HG03060 (cell line): ENCODE data around the gene PTTG1.

Experiments
- ATAC-seq: cut with Tn5 transposase; IDR thresholded peaks from one replicate; pipeline ENCODE4 v1.9.1; 2021; ENCODE audit warnings: low read depth, moderate number of reproducible peaks; ENCODE audit not compliant: unreplicated experiment

Gene PTTG1

DNA sequence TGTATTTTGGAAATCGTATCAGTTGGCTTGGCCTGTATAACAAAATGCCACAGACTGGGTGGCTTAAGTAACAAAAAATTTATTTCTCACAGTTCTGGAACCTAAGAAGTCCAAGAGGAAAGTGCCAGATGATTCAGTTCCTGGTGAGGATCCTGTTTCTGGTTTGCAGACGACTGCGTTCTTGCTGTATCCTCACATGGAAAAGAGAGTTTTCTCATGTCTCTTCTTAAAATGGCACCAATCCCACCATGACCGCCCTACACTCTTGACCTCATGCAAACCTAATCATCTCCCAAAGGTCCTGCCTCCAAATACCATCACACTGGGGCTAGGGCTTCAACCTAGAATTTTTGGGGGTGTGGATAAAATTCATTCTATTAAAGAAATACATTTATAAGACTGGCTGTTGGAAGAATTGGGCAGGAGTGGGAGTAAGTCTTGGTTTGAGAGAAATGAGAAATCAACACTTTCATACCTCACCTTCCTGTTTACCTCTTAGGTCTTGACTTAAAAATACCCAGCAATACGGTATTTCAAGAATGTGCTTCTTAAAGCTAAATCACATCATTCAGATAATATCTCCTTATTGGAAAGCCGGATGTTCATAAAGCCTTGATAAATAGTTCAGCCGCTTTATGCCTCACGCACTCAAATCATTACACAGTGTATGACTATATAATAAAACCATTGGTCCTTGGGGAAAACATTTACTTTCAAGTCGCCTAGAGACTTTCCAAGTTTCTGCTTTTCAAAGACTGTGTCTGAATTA lies 28.7 kb downstream of the PTTG1 start:
- no peak for ATAC-seq

DNA sequence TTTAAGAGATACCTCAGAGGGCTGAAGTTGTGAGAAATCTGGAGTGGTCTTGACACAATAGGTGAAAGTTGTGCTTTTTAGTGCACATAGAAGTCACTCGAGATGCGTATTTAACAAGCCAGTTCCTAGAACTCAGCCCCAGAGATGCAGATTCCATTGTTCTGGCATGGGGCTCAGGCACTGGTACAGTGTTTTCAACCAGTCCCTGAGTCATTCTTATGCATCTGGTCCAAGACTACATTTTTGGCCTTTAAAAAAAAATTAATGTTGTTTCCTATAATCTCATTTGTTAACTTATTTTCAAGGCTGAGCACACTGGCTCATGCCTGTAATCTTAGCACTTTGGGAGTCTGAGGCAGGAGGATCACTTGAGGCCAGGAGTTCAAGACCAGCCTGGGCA lies 29.6 kb downstream of the PTTG1 start:
- no peak for ATAC-seq

- ATAC-seq, result no peak
Measured at GRCh38 chr5:160452036-160452435, 30.4 kb downstream of the PTTG1 start.

GRCh38 chr5:160452795-160453194 lies 31.1 kb downstream of the PTTG1 start:
- no peak for ATAC-seq

GRCh38 chr5:160453751-160454150 lies 32.1 kb downstream of the PTTG1 start:
- no peak for ATAC-seq

GRCh38 chr5:160455600-160455999 lies 33.9 kb downstream of the PTTG1 start:
- ATAC-seq, result no peak

DNA sequence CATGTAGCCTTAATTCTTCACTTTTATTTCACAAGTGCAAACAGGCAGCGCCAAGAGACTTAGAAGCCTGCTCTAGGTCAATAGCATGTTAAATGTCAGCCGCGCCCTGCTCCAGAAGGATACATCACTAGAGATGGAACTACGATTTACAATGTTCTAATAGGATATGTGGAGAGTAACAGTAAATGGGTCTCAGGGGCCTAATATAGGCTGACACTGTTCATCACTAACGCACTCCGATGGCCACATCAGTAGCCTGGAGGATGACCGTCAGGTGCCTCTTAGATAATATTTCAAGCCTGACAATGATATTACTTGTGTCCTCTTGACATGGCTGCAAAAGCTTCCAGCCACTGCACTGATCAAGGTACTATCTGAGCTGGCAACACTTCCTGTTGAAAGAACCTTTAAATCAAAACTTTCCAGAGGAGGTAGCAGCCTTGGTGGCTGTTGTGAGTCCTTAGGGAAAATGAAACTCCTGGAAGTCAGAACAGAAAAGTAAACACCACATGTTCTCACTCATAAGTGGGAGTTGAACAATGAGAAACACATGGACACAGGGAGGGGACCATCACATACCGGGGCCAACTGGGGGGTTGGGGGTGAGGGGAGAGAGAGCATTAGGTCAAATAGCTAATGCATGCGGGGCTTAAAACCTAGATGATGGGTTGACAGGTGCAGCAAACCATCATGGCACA lies 35.0 kb downstream of the PTTG1 start:
- ATAC-seq, result no peak

DNA sequence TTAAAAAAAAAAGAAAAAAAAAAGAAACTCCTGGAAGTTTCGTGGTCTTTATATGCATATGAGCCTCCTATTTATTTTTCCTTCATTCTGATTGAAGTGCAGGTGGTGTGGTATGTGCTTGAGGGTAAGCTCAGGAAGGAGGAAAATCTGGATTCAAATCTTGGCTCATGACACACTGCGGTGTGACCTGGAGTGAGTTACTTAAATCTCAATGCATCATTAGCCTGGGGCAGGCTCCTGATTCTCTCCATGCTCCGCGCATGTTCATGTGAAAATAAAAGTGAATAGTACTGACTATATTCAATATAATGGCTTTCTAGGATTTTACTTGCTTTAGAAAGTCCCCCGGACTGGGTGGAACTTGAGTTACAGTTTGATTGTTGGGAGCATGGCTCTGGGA lies 35.6 kb downstream of the PTTG1 start:
- ATAC-seq, result no peak

GRCh38 chr5:160458806-160459800 lies 37.4 kb downstream of the PTTG1 start:
- peak; percentile 92 for ATAC-seq

DNA sequence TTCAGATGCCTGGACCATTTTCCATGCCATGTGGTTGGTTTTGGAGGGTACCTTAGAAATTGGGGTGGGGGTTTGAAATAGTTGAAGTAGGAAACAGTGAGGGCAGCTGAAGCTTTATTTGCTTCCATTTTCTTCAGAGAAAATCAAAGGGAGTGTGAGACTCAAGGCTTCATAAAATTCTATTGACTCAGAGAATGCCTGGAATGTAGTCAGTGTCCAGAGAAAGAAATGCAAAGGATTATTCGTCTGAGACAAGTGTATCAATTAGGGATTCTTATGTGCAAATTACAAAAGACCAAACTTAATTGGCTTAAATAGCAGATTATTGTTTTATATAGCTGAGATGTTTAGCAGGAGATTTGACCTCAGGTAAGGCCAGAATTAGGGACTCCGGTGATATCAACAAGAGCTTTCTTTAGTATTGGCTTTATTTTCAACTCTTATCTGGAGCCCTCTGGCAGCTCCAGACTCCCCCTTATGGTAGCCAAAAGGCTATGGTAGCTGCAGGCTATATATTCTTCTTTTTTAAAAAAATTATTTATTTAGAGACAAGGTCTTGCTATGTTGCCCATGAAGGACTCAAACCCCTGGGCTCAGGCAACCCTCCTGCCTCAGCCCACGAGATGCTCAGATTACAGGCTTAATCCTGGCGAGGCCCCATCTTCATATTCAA lies 38.9 kb downstream of the PTTG1 start:
- ATAC-seq, result no peak

DNA sequence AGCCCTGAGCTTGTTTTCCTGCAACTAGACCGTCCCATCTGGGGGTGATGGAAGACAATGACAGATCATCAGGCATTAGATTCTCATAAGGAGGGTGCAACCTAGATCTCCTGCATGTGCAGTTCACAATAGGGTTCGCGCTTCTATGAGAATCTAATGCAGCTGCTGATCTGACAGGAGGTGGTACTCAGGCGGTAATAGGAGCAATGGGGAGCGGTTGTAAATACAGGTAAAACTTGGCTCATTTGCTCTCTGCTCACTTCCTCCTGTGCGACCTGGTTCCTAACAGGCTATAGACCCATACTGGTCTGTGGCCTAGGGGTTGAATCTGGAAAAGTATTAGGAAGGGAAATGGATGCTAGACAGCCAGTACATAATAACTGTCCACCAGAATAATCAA lies 39.7 kb downstream of the PTTG1 start:
- ATAC-seq, result no peak

DNA sequence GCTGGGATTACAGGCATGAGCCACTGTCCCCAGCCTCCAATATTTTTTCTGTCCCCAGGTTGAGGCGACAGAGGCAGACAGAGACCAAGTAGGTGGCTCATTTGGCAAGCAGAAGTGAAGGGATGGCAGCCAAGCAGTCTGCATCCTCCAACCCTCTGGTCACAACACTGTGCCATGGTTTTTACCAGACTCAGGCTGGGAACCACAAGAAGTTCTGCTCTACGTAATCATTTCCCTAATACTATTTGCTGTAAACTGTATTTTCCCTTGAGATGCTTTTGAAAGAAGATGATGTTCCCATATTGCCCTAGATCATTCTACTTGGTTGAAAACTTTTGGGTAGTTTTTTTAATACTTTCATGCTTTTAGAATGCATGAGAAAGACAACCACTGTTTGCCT lies 40.5 kb downstream of the PTTG1 start:
- no peak for ATAC-seq

- ATAC-seq, result no peak
Measured at GRCh38 chr5:160463227-160463626, 41.6 kb downstream of the PTTG1 start.

DNA sequence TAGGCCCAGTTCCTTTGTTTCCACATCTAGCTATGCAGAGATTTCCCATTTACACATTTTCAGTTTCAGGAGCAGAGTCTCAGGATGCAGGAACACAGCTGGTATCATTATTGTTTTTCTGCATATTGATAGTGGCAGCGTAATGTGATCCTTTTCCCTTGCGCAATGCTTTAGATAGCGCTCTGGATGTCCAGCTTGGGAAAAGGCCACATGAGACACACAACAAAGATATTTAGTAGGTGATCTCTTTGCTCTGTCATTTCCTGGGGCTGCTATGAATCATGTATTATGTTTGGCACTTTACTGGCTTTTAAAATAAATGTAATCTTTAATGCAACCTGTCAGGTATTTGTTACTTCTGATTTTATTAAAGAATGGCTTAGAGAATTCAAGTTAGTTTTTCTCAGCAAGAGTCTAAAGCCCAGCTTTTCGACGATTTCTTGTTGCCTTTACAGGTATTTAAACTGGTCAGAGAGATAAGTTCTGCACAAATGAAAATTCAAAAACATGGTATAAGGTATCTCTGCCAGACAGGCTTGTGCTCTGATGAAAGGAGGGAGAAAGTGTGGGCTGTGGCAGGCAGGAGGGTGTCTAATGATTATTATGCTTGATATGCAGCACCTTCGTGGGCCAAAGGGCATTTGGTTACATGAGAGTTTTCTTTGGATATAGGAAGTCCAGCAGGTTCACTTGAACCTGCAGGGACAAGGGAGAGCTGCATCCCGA lies 42.2 kb downstream of the PTTG1 start:
- ATAC-seq, result no peak

- ATAC-seq, result no peak
Measured at GRCh38 chr5:160464466-160464797, 42.8 kb downstream of the PTTG1 start.

DNA sequence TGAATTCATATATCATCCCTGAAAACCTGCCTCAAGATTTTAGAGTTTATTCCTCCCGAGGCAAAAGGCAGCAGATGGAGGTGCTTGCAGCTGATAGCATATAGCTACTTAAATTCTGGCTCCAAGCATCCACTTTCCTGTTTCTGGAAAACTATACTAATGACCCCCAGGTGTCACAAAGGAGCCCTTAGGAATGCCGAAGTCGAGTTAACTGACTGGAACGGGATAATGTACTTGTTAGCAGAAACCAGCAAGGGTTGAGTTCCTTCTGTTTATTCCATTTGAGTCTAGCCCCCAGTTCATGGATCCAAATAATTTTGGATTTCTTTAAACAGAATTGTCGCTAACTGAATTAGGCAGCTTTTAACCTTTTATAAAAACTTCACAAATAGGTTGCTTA lies 44.5 kb downstream of the PTTG1 start:
- ATAC-seq, result no peak

DNA sequence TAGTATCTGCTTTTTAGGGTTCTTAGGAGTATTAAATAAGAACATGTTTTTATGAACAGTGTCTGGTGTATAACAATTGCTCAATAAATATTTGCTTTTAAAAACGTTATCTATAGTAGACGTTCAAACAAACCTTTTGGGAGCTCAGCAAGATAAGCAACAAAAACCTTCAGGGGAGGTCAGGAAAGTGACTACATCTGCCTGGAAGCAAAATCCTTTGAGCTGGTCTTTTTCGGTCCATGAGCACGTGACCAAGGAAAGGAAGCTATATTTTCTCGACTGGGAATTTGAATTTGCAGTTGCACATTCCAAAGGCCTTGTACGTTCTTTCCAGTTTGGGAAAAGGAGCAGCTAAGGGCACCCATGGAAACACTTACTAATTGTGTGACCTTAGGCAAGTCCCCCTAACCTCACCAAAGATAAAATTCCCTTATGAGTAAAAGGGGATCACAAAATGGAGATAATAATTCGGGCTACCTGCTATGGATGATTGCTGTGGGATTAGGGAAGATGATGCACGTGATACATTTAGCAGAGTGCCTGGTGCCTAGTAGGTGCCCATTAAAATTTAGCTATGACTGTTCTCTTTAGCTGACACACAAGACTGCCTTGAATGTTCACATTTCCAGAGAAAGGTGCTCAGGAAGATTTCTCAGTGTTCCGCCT lies 45.4 kb downstream of the PTTG1 start:
- no peak for ATAC-seq

DNA sequence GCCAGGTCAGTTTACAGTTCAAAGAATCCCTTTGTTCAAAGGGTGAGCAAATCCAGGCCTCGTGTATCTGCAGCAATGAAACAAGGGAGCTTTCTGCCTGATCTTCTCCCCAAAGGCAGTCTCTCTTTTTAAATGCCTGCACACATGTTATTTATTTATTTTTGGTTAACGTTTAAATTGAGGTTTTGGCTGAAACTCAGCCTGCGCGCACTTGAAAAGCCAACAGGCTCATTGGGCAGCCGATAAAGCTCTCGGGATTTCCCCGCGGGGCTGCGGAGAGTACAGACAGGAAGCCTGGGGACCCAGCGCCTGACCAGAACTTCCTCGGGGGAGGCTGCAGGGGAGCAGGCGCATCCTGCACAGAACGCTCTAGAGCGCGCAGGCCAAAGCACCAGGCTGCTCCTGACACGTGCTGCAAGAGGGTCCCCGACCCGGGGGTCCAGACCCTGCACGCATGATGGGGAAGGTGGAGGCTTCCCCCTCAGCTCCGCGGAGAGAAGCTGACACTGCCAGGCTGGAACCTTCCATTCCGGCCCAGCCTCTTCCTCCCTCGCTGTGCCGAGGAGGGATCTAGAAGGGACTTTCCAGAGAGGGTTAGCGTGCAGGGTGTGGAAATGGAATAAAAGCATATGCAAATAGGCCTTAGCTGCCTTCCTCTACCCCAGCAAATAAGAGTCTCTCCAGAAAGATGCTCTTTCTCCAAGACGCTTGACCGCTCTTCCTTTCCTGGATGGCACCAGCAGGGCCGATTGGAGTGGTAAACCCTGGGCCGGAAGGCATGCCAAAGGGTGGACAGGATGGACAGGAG lies 46.1 kb downstream of the PTTG1 start:
- peak; percentile 82 for ATAC-seq
